Stimulated activated memory B cell treated with anti-CD40 and anti-IgM and Interleukin-4, amounts not matched to agents 10 μg/mL and 1 μg/mL and 100 μg/mL, for 72 hours (primary cell): ENCODE measurements around the gene TEN1.
"Not testable (repeated sequence)": the region's sequence is repeated elsewhere in the genome, so short reads cannot be mapped to it uniquely, and the experiment has no call there.

Source experiments
- ATAC-seq: fragments of 150-1000 bp; cut with Tn5 transposase; 2 replicates; pipeline ENCODE4 v1.10.0; 2021
- H3K27ac Mint-ChIP-seq: one replicate; pipeline ENCODE4 v1.8.0; 2022; ENCODE audit warnings: mild to moderate bottlenecking, mixed read lengths
- H3K27me3 Mint-ChIP-seq: one replicate; pipeline ENCODE4 v1.8.0; 2022; ENCODE audit warnings: mixed read lengths
- H3K36me3 Mint-ChIP-seq: one replicate; pipeline ENCODE4 v1.8.0; 2022; ENCODE audit warnings: mixed read lengths
- H3K4me1 Mint-ChIP-seq: one replicate; pipeline ENCODE4 v1.8.0; 2022; ENCODE audit warnings: mixed read lengths
- H3K4me3 Mint-ChIP-seq: one replicate; pipeline ENCODE4 v1.8.0; 2022; ENCODE audit warnings: mild to moderate bottlenecking, moderate library complexity, mixed read lengths
- H3K9me3 Mint-ChIP-seq: one replicate; pipeline ENCODE4 v1.8.0; 2022; ENCODE audit warnings: mixed read lengths

Gene TEN1

GRCh38 chr17:75965468-75965867, 13.6 kb upstream of the TEN1 start:
- no peaks in the 10 kb centered on the region for H3K27me3 Mint-ChIP-seq
- H3K27ac Mint-ChIP-seq = no peak overlapping the region
- ATAC-seq = no peak
- H3K9me3 Mint-ChIP-seq = no peaks in the 10 kb centered on the region
- H3K4me3 Mint-ChIP-seq = no peak overlapping the region
- peaks cover 24% of the 10 kb centered on the region for H3K36me3 Mint-ChIP-seq
- H3K4me1 Mint-ChIP-seq = peaks cover 12% of the 10 kb centered on the region

- not testable (repeated sequence) for H3K4me3 Mint-ChIP-seq, H3K9me3 Mint-ChIP-seq, H3K27me3 Mint-ChIP-seq, ATAC-seq, H3K27ac Mint-ChIP-seq
- Mint-ChIP-seq H3K36me3 (peaks cover 33% of the 10 kb centered on the region), H3K4me1 (peaks cover 12% of the 10 kb centered on the region)
Measured at GRCh38 chr17:75969044-75969443, 10.0 kb upstream of the TEN1 start.

- Mint-ChIP-seq H3K4me3 (no peak overlapping the region), H3K9me3 (no peaks in the 10 kb centered on the region), H3K4me1 (peaks cover 12% of the 10 kb centered on the region), H3K36me3 (peaks cover 28% of the 10 kb centered on the region), H3K27ac (peak overlapping the region; percentile 11), H3K27me3 (no peaks in the 10 kb centered on the region)
- ATAC-seq = no peak
Measured at GRCh38 chr17:75970011-75970523, 9.0 kb upstream of the TEN1 start.

- ATAC-seq = no peak
- Mint-ChIP-seq H3K4me1 (peaks cover 14% of the 10 kb centered on the region), H3K4me3 (no peak overlapping the region), H3K27ac (no peak overlapping the region), H3K36me3 (peaks cover 28% of the 10 kb centered on the region), H3K27me3 (no peaks in the 10 kb centered on the region), H3K9me3 (no peaks in the 10 kb centered on the region)
Measured at GRCh38 chr17:75970626-75971025, 8.4 kb upstream of the TEN1 start.

DNA sequence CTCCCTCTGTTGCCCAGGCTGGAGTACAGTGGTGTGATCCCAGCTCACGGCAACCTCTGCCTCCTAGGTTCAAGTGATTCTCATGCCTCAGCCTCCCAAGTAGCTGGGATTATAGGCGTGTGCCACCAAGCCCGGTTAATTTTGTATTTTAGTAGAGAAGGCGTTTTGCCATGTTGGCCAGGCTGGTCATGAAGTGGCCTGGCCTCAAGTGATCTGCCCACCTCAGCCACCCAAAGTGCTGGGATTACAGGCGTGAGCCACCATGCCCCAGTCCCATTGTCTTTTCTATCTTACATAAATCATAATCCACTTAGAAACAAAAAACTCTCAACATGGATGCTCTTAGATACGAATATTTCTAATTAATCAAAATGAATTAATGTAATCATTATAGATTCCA, 3.9 kb upstream of the TEN1 start:
- H3K27me3 Mint-ChIP-seq, H3K4me3 Mint-ChIP-seq, H3K9me3 Mint-ChIP-seq, H3K27ac Mint-ChIP-seq, ATAC-seq: not testable (repeated sequence)
- H3K4me1 Mint-ChIP-seq = peaks cover 15% of the 10 kb centered on the region
- H3K36me3 Mint-ChIP-seq = peaks cover 16% of the 10 kb centered on the region

DNA sequence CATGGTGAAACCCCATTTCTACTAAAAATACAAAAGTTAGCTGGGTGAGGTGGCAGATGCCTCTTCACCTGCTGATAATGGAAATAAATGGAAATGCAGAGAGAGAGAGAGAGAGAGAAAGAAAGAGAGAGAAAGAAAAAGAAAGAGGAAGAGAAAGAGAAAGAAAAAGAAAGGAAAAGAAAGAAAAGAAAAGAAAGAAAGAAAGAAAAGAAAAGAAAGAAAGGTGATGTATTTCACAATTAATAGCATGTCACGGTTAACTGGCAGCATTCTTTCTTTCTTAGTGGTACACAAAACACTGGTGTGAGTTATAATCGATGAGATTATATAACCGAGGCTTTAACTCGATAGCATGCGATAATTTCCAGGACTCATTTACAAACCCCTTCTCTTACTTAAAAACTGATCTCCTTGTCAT, 3.3 kb upstream of the TEN1 start:
- no peak overlapping the region for H3K4me3 Mint-ChIP-seq

DNA sequence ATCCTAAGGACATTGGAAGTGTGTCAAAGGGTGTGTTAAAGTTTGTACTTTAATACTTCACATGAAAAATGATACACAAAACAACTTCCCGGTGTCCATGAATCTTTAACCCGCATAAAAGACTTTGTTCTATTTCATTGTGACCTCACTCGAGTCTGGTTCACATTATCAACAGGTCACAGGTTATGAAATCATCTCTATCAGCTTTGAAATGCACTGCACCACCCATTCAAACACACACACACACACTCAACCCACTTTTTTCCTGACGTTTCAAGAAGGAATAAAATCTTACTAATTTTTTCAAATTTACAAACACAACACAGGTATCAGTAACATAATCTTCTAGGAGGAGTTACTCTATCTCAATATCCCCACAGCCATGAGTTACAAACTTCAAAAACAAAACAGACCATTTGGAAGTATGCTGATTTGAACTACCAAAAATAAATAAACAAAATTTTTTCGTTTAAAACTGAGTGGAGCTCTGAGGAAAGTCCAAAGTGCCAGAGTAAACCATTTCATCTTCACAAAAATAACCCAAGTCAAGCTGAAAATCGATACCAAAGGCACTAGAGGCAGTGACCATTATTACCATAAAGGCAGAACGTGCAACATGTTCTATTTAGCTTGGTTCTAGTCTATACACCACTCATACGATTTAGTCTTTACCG, 2.7 kb upstream of the TEN1 start:
- Mint-ChIP-seq H3K4me3 (no peak overlapping the region), H3K36me3 (peaks cover 15% of the 10 kb centered on the region), H3K4me1 (peaks cover 24% of the 10 kb centered on the region), H3K27me3 (no peaks in the 10 kb centered on the region), H3K9me3 (no peaks in the 10 kb centered on the region), H3K27ac (peak overlapping the region; percentile 17)
- ATAC-seq = no peak

More for the DNA sequence above, 3.3 kb upstream of the TEN1 start:
- Mint-ChIP-seq H3K9me3 (no peaks in the 10 kb centered on the region), H3K27me3 (no peaks in the 10 kb centered on the region), H3K4me1 (peaks cover 18% of the 10 kb centered on the region), H3K27ac (peak overlapping the region; percentile 17), H3K36me3 (peaks cover 15% of the 10 kb centered on the region)
- ATAC-seq = no peak

GRCh38 chr17:75979705-75980187, 706 bp downstream of the TEN1 start:
- Mint-ChIP-seq H3K9me3 (no peaks in the 10 kb centered on the region), H3K27me3 (no peaks in the 10 kb centered on the region), H3K4me1 (peaks cover 24% of the 10 kb centered on the region), H3K36me3 (peaks cover 7% of the 10 kb centered on the region), H3K27ac (peak overlapping the region; percentile 100), H3K4me3 (peak overlapping the region; percentile 98)
- peak; percentile 55 for ATAC-seq

DNA sequence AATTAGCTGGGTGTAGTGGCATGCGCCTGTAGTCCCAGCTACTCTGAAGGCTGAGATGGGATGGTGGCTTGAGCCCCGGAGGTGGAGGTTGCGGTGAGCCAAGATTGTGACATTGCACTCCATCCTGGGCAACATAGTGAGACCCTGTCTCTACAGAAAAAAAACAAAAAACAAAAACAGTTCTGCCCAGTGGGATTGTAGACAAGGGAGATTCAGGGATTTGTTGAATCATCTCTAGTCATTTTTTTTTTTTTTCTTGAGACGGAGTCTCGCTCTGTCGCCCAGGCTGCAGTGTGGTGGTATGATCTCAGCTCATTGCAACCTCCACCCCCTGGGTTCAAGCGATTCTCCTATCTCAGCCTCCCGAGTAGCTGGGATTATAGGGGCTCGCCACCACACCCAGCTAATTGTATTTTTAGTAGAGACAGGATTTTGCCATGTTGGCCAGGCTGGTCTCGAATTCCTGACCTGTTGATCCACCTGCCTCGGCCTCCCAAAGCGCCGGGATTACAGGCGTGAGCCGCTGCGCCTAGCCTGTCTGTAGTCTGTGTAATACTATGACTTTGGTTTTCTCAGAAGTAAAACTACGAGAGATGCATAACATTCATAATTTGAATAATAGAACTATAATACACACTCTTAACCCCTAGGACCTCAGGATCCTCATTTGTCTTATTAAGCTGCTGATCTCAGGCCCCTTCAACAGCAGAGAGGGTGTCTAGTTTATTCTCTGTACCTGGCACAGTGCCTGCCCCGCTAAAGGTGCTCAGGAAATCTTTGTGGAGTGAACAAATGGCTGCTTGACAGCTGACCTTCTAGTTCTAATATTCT, 1.4 kb downstream of the TEN1 start:
- Mint-ChIP-seq H3K27ac (peak overlapping the region; percentile 100), H3K27me3 (no peaks in the 10 kb centered on the region), H3K9me3 (no peaks in the 10 kb centered on the region), H3K4me3 (peak overlapping the region; percentile 98), H3K36me3 (peaks cover 7% of the 10 kb centered on the region), H3K4me1 (peaks cover 24% of the 10 kb centered on the region)
- ATAC-seq = no peak

- Mint-ChIP-seq H3K9me3 (no peaks in the 10 kb centered on the region), H3K36me3 (peaks cover 4% of the 10 kb centered on the region), H3K4me1 (peaks cover 16% of the 10 kb centered on the region), H3K4me3 (peak overlapping the region; percentile 98), H3K27me3 (no peaks in the 10 kb centered on the region), H3K27ac (peak overlapping the region; percentile 100)
- no peak for ATAC-seq
Measured at GRCh38 chr17:75981019-75981615, 2.1 kb downstream of the TEN1 start.

DNA sequence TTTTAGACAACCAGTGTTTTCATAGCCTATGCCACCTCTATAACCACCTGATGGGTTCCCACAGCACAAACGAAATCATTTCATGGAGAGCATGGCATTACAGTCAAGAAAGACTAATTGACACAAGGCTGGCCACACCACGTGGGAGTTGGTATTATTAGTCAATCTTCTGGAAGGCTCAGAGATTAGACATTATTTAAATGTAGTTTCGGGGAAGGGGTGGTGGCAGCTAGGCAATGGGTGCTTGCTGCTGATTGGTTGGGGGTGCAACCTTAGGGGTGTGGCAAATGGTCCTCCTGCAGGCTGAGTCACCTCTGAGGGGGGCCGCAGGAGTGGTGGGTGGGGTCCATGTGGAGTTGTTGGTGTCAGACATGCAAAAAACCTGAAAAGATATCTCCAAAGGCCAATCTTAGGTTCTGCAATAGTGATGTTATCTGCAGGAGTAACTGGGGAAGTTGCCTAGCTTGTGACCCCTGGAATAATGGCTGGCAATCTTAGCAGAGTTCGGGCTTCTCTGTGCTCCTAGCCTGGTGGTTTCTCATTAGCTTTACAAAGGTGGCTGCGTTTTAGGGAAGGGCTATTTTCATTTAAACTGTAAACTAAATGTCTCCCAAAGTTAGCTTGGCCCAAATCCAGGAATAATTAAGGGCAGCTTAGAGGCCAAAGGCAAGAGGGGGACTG, 4.6 kb downstream of the TEN1 start:
- H3K4me3 Mint-ChIP-seq = no peak overlapping the region
- H3K27ac Mint-ChIP-seq = no peak overlapping the region
- no peaks in the 10 kb centered on the region for H3K27me3 Mint-ChIP-seq
- ATAC-seq = no peak
- H3K4me1 Mint-ChIP-seq = peaks cover 11% of the 10 kb centered on the region
- no peaks in the 10 kb centered on the region for H3K9me3 Mint-ChIP-seq
- H3K36me3 Mint-ChIP-seq = peaks cover 6% of the 10 kb centered on the region

GRCh38 chr17:75985986-75986385, 6.9 kb downstream of the TEN1 start:
- Mint-ChIP-seq H3K27me3 (no peaks in the 10 kb centered on the region), H3K36me3 (peaks cover 6% of the 10 kb centered on the region), H3K9me3 (no peaks in the 10 kb centered on the region), H3K4me3 (no peak overlapping the region), H3K4me1 (peaks cover 4% of the 10 kb centered on the region), H3K27ac (no peak overlapping the region)
- ATAC-seq = no peak

DNA sequence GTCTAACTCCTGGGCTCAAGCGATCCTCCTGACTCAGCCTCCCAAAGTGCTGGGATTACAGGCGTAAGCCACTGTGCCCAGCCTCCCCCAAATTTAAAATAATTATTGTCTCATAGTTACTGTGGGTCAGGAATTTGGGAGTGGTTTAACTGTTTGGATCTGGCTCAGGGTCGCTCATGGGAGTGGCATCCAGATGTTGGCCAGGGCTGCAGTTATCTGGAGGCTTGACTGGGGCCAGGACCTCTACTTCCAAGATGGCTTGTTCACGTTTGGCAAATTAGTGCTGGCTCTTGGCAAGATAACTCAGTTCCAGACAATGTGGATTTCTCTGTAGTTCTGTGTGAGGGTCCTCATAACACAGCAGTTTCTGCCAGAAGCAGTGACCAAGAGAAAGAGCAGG, 8.0 kb downstream of the TEN1 start:
- no peak overlapping the region for H3K4me3 Mint-ChIP-seq
- peaks cover 6% of the 10 kb centered on the region for H3K36me3 Mint-ChIP-seq
- no peak for ATAC-seq
- peaks cover 9% of the 10 kb centered on the region for H3K4me1 Mint-ChIP-seq
- no peaks in the 10 kb centered on the region for H3K27me3 Mint-ChIP-seq
- H3K27ac Mint-ChIP-seq = no peak overlapping the region
- no peaks in the 10 kb centered on the region for H3K9me3 Mint-ChIP-seq

DNA sequence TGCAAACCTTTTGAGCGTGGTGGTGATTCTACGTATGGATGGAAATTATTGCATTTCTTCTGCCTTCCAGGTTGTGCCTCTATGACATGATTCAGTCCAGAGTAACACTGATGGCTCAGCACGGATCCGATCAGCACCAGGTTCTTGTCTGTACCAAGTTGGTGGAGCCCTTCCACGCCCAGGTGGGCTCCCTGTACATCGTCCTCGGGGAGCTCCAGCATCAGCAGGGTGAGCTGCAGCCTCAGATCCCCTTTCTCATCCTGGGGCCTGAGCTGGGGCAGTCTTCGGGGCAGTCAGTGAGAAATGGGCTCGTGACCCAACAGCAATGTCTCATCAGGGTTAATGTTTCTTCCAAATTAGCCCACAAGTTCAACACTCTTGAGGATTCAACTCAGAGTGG, 12.4 kb downstream of the TEN1 start:
- ATAC-seq = no peak
- Mint-ChIP-seq H3K27me3 (no peaks in the 10 kb centered on the region), H3K36me3 (peaks cover 12% of the 10 kb centered on the region), H3K4me3 (no peak overlapping the region), H3K9me3 (no peaks in the 10 kb centered on the region), H3K4me1 (peaks cover 14% of the 10 kb centered on the region), H3K27ac (peak overlapping the region; percentile 65)
